ENCODE measurements around the gene PYGO2. TPM values are rescaled to one million over a fixed set of nuclear protein-coding genes. Genes with fewer than 3 reads are reported as not detected.

The PYGO2 gene
- total RNA-seq, 2 donors from 2014 or later = 44.1 to 44.6 TPM

DNA sequence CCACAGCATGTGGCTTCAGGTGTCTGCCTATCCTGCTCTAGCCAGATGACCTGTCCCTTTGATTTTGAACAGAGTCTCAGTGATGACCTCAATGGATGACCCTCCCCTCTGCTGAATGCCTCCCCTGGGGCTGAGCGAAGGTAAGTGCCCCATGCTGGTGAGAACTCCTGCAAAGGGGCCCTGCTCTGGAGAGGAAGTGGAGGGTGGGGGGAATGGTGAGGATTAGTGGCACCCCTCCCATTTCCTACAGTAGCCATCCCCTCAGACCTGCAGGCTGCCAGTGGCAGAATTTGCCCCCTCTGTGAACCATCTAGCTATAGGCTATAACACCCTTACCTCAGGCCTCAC, 21.4 kb downstream of the PYGO2 start:
- H3K4me1 ChIP-seq (replicated peaks) = peaks cover 20% of the 10 kb centered on the region
- WGBS = 67% methylated on average over 1 of the region's 1 CpG

GRCh38 chr1:154938604-154939399, 22.8 kb downstream of the PYGO2 start:
- WGBS = 93% methylated on average over 7 of the region's 7 CpGs
- TF ChIP-seq POLR2A (IDR thresholded peaks at IDR 0.05) = no peak
- TF ChIP-seq, protein P1, sequence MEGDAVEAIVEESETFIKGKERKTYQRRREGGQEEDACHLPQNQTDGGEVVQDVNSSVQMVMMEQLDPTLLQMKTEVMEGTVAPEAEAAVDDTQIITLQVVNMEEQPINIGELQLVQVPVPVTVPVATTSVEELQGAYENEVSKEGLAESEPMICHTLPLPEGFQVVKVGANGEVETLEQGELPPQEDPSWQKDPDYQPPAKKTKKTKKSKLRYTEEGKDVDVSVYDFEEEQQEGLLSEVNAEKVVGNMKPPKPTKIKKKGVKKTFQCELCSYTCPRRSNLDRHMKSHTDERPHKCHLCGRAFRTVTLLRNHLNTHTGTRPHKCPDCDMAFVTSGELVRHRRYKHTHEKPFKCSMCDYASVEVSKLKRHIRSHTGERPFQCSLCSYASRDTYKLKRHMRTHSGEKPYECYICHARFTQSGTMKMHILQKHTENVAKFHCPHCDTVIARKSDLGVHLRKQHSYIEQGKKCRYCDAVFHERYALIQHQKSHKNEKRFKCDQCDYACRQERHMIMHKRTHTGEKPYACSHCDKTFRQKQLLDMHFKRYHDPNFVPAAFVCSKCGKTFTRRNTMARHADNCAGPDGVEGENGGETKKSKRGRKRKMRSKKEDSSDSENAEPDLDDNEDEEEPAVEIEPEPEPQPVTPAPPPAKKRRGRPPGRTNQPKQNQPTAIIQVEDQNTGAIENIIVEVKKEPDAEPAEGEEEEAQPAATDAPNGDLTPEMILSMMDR (IDR thresholded peaks at IDR 0.05) = no peak
- TF ChIP-seq POLR2AphosphoS5 (IDR thresholded peaks at IDR 0.05) = no peak
- H3K9me3 ChIP-seq = no peaks in the 10 kb centered on the region
- peaks cover 20% of the 10 kb centered on the region for H3K4me1 ChIP-seq (replicated peaks)
- H3K27ac ChIP-seq = peak overlapping the region; percentile 99
- DNase-seq (ENCODE audit: low spot score) = no peak
- no peaks in the 10 kb centered on the region for H3K36me3 ChIP-seq
- no peaks in the 10 kb centered on the region for H3K27me3 ChIP-seq (replicated peaks; ENCODE audit: insufficient read depth)
- H3K4me3 ChIP-seq = no peak overlapping the region
- intact Hi-C loops (cut with DNase I) = no loop called here

More for the DNA sequence above, 21.4 kb downstream of the PYGO2 start:
- Histone ChIP-seq H3K36me3 (no peaks in the 10 kb centered on the region), H3K9me3 (no peaks in the 10 kb centered on the region), H3K4me3 (no peak overlapping the region), H3K27ac (no peak overlapping the region), H3K27me3 (replicated peaks; ENCODE audit: insufficient read depth) (no peaks in the 10 kb centered on the region)
- intact Hi-C loops (cut with DNase I) = no loop called here
- no peak for DNase-seq (ENCODE audit: low spot score)
- no peak for TF ChIP-seq POLR2A (IDR thresholded peaks at IDR 0.05)
- TF ChIP-seq, protein P1 (IDR thresholded peaks at IDR 0.05) = no peak
- no peak for TF ChIP-seq POLR2AphosphoS5 (IDR thresholded peaks at IDR 0.05)

DNA sequence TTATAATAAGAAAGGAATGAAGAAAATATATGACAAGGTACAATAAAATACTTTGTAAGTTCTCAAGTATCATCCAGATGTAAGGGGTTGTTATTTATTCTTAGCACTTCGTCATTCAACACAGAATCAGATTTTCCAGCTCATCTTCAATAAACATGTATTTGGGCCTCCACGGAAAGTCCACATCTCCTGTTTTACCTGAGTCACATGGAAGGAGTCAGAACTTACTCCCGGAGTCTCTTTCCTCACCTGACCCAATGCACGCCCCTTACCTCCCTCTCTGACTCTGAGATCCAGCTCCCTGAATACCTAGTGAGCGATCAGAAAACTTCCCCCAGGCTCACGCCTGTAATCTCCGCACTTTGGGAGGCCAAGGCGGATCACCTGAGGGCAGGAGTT, 23.6 kb downstream of the PYGO2 start:
- TF ChIP-seq POLR2A (IDR thresholded peaks at IDR 0.05) = no peak
- TF ChIP-seq, protein P1 (IDR thresholded peaks at IDR 0.05) = no peak
- TF ChIP-seq POLR2AphosphoS5 (IDR thresholded peaks at IDR 0.05) = no peak
- DNase-seq (ENCODE audit: low spot score) = no peak
- 74% methylated on average over 8 of the region's 8 CpGs for WGBS
- intact Hi-C loops (cut with DNase I) = no loop called here
- H3K4me1 ChIP-seq (replicated peaks) = peaks cover 20% of the 10 kb centered on the region
- no peaks in the 10 kb centered on the region for H3K27me3 ChIP-seq (replicated peaks; ENCODE audit: insufficient read depth)
- peak overlapping the region; percentile 99 for H3K27ac ChIP-seq
- H3K36me3 ChIP-seq = no peaks in the 10 kb centered on the region
- no peaks in the 10 kb centered on the region for H3K9me3 ChIP-seq
- H3K4me3 ChIP-seq = peak overlapping the region in 1 of 2 donors; percentile 69

GRCh38 chr1:154937085-154937987, 24.2 kb downstream of the PYGO2 start:
- Histone ChIP-seq H3K36me3 (no peaks in the 10 kb centered on the region), H3K4me3 (peak overlapping the region; percentile 66 to 69), H3K4me1 (replicated peaks) (peaks cover 20% of the 10 kb centered on the region), H3K9me3 (no peaks in the 10 kb centered on the region), H3K27me3 (replicated peaks; ENCODE audit: insufficient read depth) (no peaks in the 10 kb centered on the region), H3K27ac (peak overlapping the region; percentile 99)
- intact Hi-C loops (cut with DNase I) = no loop called here
- TF ChIP-seq POLR2A (IDR thresholded peaks at IDR 0.05) (peak; percentile 85), POLR2AphosphoS5 (IDR thresholded peaks at IDR 0.05) (peak; percentile 77)
- TF ChIP-seq, protein P1 (IDR thresholded peaks at IDR 0.05) = peak in 3 of 4 experiments; percentile 23 to 51 (median 37)
- peak; percentile 87 for DNase-seq (ENCODE audit: low spot score)
- WGBS = under 1% methylated on average over 36 of the region's 36 CpGs

Measured in prostate gland (tissue), 2 donors.